ENCODE measurements around the gene NMRK1.

The NMRK1 gene

DNA sequence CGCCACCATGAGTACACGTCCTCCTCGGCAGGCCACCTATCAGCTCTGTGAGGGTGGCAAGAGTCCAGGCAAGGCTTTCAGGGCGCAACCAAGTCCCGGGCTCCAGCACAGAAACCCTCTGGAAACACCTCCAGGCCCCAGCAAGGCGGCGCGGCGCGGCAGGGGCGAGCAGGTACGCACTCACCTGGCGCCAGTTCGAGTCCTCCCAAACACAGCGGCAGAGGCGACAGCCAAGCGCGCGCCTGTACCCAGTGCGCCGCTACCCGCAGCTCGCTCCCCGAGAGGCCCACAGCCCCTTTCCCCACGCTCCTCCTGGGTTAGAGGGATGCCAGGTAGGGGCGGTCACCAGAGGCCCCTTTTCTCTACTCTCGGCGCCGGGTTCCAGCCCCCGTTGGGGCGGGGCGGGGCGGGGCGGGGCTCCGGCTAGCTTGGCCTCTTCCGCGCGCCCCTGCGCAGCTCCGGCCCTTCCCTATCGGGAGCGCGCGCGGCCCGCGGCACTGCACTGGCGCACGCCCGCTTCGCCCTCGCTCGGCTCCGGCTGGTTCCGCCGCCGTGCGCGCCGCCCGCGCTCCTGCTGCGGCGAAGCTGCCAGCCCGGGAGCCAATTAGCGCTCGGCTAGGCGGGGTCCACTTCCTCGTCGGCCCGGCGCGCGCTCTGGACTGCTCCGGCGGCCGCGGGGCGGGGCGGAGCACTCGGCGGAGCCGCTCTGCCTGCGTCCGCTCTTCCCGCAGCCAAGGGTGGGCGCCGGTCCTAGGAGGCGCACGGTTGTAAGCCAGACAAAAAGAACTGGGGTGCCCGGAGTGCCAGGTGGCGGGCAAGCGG lies at the start of gene NMRK1, which contains the start of gene OSTF1:
Gene NMRK1, minus strand, starts transcription at position 332 of the 822 bp plus-strand sequence. CDS start 5,040 bp downstream, outside the sequence.
Gene OSTF1, plus strand, starts transcription at position 691 of the 822 bp plus-strand sequence. CDS start 179 bp downstream, outside the sequence.
- TF ChIP-seq, protein P1, sequence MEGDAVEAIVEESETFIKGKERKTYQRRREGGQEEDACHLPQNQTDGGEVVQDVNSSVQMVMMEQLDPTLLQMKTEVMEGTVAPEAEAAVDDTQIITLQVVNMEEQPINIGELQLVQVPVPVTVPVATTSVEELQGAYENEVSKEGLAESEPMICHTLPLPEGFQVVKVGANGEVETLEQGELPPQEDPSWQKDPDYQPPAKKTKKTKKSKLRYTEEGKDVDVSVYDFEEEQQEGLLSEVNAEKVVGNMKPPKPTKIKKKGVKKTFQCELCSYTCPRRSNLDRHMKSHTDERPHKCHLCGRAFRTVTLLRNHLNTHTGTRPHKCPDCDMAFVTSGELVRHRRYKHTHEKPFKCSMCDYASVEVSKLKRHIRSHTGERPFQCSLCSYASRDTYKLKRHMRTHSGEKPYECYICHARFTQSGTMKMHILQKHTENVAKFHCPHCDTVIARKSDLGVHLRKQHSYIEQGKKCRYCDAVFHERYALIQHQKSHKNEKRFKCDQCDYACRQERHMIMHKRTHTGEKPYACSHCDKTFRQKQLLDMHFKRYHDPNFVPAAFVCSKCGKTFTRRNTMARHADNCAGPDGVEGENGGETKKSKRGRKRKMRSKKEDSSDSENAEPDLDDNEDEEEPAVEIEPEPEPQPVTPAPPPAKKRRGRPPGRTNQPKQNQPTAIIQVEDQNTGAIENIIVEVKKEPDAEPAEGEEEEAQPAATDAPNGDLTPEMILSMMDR (conservative IDR thresholded peaks at IDR 0.05), result no peak
- peak within 1 kb of the TSS; percentile 85 for H3K27ac ChIP-seq

DNA sequence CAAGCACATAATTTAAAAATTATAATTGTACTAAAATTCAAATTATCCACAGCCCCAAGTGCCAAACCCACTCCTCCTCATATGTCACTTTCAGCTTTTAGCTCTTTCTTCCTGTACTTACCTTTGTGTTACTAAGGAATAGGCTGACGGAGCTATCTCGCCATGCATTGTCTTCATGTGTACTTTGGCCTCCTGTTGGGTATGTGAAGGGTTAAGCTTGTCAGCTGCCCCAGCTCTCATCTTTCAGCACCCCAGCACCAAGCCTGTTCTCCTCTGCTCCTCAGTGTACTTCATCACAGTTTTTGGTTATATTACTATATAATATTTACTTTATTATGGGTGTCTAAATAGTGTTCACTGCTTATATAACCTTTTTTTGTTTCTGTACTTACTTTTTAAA lies 46.5 kb upstream of the NMRK1 start:
- H3K27ac ChIP-seq, result no peak overlapping the region
- TF ChIP-seq, protein P1 (conservative IDR thresholded peaks at IDR 0.05), result no peak

DNA sequence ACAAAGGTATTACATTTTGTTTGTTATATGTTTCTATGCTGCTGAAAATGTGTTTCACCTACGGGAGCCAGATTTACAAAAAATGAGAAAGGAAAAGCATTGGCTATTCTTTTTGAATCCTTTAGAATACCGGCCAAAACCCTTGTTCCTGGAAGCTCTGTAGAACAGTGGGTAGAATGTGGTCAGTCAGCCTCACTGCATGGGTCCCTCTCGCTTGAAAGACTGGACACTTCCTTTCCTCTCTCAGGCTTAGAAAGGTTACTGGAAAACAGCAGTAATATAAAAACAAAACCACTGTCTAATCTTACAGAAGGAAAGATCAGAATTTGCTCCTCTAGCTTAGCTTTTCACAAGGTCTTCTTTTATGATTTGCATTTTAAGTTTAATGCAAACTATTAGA lies 45.4 kb upstream of the NMRK1 start:
- TF ChIP-seq, protein P1 (conservative IDR thresholded peaks at IDR 0.05), result no peak
- no peak overlapping the region for H3K27ac ChIP-seq

DNA sequence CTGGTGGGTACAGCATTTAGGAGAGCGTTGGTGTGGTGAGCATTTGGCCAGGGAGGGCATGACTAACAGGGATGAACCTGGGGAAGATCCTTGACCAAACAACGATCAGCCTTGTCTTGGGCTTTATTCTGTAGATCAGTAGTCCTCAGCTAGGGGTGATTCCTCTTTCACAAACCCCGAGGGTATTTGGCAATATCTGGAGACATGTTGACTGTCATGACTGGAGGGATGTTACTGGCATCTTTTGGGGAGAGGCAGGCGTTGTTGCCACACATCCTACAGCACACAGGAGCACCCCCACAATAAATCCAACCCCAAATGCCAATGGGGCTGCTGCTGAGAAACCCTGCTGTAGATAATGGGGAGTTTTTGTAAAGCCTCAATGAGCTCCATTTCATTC lies 44.3 kb upstream of the NMRK1 start:
- TF ChIP-seq, protein P1 (conservative IDR thresholded peaks at IDR 0.05), result no peak
- no peak overlapping the region for H3K27ac ChIP-seq

DNA sequence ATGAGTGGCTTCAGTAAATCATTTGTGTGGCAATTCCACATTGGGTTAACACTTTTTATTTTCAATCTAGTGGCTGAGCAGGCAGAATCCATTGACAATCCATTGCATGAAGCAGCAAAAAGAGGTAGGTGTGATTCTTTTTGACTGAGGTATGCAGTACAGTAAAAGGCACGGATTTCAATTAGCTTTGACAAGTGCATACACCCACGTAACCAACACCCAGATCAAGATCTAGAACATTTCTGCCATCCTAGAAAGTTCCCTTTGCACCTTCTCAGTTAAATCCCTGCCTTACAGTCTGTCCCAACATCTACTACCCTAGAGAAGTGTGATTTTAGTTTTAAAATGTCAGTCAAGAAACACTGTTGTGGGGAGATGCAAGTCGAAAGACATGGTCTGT lies 43.7 kb upstream of the NMRK1 start:
- no peak overlapping the region for H3K27ac ChIP-seq
- TF ChIP-seq, protein P1 (conservative IDR thresholded peaks at IDR 0.05), result no peak

DNA sequence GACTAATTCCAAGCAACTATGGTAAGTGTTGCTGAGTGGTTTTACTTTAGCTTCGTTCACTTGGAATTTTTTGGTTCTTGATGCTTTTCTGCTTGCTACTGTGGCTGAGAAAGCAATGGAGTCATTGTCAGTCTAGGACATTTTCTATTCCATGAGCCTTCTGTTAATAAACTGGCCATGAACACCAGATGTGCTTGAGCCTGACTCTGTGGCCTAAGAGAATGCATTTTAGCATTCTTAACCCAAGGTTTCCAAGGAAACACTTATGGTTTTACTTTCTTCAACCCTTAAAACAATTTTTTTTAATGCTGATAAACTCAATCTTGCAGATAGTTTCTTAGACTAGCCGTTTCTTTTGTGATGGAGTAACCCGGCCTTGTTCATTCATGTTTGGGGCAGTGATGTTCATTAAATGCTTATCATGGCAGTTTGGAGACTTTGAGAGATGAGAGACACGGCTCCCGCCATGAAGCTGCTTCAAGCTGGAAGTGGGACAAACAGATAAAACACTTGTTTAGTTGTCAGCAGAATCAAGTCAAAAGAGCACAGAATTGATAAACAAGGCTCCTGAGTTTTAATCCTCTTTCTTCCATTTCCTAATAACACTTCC lies 42.8 kb upstream of the NMRK1 start:
- TF ChIP-seq, protein P1 (conservative IDR thresholded peaks at IDR 0.05), result no peak
- H3K27ac ChIP-seq, result no peak overlapping the region

DNA sequence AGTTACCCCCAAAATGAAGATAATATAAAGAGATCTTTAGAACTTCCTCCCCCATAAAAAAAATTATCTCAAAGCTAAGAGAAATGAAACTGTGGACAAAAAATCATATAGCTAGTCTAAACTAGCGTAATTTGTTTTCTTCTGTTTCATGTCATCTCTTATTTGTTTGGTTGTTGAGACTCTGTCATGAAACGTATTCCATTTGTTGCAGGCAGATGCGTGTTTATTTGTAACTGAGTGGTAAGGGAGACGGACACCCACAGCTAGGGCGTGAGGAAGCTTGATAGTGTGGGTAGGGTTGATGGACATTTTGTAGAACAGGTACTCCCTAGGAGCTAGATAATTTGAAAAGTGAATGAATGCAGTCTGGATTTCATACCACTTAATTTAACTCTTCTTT lies 42.2 kb upstream of the NMRK1 start:
- H3K27ac ChIP-seq, result no peak overlapping the region
- TF ChIP-seq, protein P1 (conservative IDR thresholded peaks at IDR 0.05), result no peak

All from VCaP (cell line).